A673 (cell line): Measurements from ENCODE around the gene INMT. TPM values are rescaled to one million over a fixed set of nuclear protein-coding genes. Genes with fewer than 3 reads are reported as not detected.
A peak's percentile ranks its signal among the peaks of the same experiment; 100 is the strongest.

ENCODE experiments used
- BruUV-seq: library from RNA; stranded (reverse); fragments of 400-500 nt; replicated peaks from 2 replicates; lab custom pipeline; 2021; lab: Mats Ljungman, UMichigan
- CTCF ChIA-PET: fragments of 300-600 bp; sonication (Branson Sonifier 250); formaldehyde crosslinking; loops from one replicate; lab custom pipeline; 2022; ENCODE audit warnings: antibody characterized with exemption; lab: Charles Lee
- POLR2A ChIA-PET: fragments of 300-600 bp; sonication (Branson Sonifier 250); formaldehyde crosslinking; loops from one replicate; lab custom pipeline; 2022; ENCODE audit warnings: antibody characterized with exemption; ENCODE audit not compliant: low non-redundant PET; lab: Charles Lee
- DNase-seq: peaks from one replicate; pipeline ENCODE4 v3.0.0-alpha.2; 2015; ENCODE audit warnings: low spot score
- H3K27ac ChIP-seq: fragments of 200-600 bp; sonication (generic); 2 replicates; pipeline ENCODE4 v1.5.1; 2016; ENCODE audit warnings: mixed run types, low read depth, mild to moderate bottlenecking, mixed read lengths, antibody characterized with exemption, low read length; ENCODE audit not compliant: poor library complexity, severe bottlenecking
- H3K27me3 ChIP-seq: fragments of 200-600 bp; sonication (generic); replicated peaks from 2 replicates; pipeline ENCODE4 v1.6.1; 2017; ENCODE audit warnings: mixed run types, low read depth, mild to moderate bottlenecking, mixed read lengths, antibody characterized with exemption, low read length; ENCODE audit not compliant: insufficient read depth, poor library complexity
- H3K36me3 ChIP-seq: fragments of 200-600 bp; sonication (generic); 2 replicates; pipeline ENCODE4 v1.6.1; 2016; ENCODE audit warnings: mixed run types, mild to moderate bottlenecking, mixed read lengths, antibody characterized with exemption, low read length; ENCODE audit not compliant: insufficient read depth, poor library complexity, severe bottlenecking
- H3K4me1 ChIP-seq: fragments of 200-600 bp; sonication (generic); 2 replicates; pipeline ENCODE4 v1.6.1; 2017; ENCODE audit warnings: mixed run types, mild to moderate bottlenecking, mixed read lengths, antibody characterized with exemption, low read length; ENCODE audit not compliant: insufficient read depth, poor library complexity, severe bottlenecking
- H3K4me3 ChIP-seq: fragments of 200-600 bp; sonication (generic); 2 replicates; pipeline ENCODE4 v1.5.1; 2016; ENCODE audit warnings: low read depth, mixed run types, mild to moderate bottlenecking, mixed read lengths, low read length; ENCODE audit not compliant: poor library complexity, severe bottlenecking
- H3K9me3 ChIP-seq: fragments of 200-600 bp; sonication (generic); 2 replicates; pipeline ENCODE4 v1.6.1; 2016; ENCODE audit warnings: mixed run types, low read depth, mild to moderate bottlenecking, mixed read lengths, antibody characterized with exemption, low read length; ENCODE audit not compliant: poor library complexity, severe bottlenecking
- EZH2 ChIP-seq: fragments of 200-600 bp; sonication (generic); IDR thresholded peaks from 2 replicates; pipeline ENCODE4 v1.6.1; 2017; ENCODE audit warnings: borderline replicate concordance, low read depth, mild to moderate bottlenecking, mixed read lengths, antibody characterized with exemption, low read length; ENCODE audit not compliant: poor library complexity, severe bottlenecking
- intact Hi-C: fragments of 100-400 bp; cut with micrococcal nuclease; formaldehyde crosslinking; loops from one replicate; pipeline ENCODE4 v1.10.0; 2022; ENCODE audit not compliant: unreplicated experiment
- total RNA-seq: library from RNA; stranded (reverse); gene quantifications from 2 replicates; pipeline ENCODE4 v1.2.3, GENCODE V29; 2021
- TF ChIP-seq, protein P1 (sequence below): fragments of 300-800, 200-600 bp; sonication (generic); conservative IDR thresholded peaks from 2 replicates; pipeline ENCODE4 v1.5.1; 2017; ENCODE audit warnings: low read depth, mild to moderate bottlenecking, antibody characterized with exemption, low read length, moderate library complexity, mixed read lengths

The INMT gene
- total RNA-seq, 1 experiment from 2014 or later, result 0.17 TPM

DNA sequence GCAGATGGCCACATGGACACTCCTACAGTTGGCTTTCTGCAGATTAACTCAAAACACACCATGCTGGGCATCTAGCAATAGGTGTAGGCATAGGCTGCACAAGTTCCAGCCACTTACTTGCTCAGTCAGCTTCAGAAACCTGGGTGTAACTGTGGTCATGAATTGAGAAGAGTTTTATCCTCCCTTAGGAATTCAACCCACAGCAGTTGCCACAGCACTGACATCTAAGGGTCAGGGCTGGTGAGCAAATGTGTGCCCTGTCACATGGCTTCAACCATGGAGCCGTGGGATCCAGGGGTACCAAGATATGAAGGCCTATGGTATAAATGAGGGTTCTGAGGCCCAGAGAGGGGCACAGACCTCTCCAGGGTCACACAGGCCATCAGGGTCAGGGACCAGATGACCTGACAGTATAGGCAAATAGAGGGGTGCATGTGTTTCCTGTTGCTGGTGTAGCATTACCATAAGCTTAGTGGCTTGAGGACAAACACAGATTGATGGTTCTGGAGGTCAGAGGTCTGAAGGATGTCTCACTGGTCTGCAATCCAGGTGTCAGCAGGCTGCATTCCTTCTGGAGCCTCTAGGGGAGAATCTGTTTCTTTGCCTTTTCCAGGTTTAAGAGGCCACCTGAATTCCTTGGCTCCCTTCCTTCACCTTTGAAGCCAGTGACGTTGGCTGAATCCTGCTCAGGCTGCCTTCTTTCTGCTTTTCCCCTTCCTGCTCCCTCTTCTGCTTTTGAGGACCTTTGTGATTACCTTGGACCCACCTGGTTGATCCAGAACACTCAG lies 43.4 kb downstream of the INMT start:
- no peak for DNase-seq
- ChIA-PET CTCF (no interaction called here), POLR2A (no interaction called here)
- Histone ChIP-seq H3K4me1 (peaks cover 20% of the 10 kb centered on the region), H3K9me3 (no peaks in the 10 kb centered on the region), H3K4me3 (no peak overlapping the region), H3K36me3 (peaks cover 5% of the 10 kb centered on the region), H3K27ac (peak overlapping the region; percentile 22), H3K27me3 (no peaks in the 10 kb centered on the region)
- intact Hi-C loops, result no loop called here
- no TSS peak for BruUV-seq
- no peak for TF ChIP-seq EZH2
- TF ChIP-seq, protein P1, sequence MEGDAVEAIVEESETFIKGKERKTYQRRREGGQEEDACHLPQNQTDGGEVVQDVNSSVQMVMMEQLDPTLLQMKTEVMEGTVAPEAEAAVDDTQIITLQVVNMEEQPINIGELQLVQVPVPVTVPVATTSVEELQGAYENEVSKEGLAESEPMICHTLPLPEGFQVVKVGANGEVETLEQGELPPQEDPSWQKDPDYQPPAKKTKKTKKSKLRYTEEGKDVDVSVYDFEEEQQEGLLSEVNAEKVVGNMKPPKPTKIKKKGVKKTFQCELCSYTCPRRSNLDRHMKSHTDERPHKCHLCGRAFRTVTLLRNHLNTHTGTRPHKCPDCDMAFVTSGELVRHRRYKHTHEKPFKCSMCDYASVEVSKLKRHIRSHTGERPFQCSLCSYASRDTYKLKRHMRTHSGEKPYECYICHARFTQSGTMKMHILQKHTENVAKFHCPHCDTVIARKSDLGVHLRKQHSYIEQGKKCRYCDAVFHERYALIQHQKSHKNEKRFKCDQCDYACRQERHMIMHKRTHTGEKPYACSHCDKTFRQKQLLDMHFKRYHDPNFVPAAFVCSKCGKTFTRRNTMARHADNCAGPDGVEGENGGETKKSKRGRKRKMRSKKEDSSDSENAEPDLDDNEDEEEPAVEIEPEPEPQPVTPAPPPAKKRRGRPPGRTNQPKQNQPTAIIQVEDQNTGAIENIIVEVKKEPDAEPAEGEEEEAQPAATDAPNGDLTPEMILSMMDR, result no peak

DNA sequence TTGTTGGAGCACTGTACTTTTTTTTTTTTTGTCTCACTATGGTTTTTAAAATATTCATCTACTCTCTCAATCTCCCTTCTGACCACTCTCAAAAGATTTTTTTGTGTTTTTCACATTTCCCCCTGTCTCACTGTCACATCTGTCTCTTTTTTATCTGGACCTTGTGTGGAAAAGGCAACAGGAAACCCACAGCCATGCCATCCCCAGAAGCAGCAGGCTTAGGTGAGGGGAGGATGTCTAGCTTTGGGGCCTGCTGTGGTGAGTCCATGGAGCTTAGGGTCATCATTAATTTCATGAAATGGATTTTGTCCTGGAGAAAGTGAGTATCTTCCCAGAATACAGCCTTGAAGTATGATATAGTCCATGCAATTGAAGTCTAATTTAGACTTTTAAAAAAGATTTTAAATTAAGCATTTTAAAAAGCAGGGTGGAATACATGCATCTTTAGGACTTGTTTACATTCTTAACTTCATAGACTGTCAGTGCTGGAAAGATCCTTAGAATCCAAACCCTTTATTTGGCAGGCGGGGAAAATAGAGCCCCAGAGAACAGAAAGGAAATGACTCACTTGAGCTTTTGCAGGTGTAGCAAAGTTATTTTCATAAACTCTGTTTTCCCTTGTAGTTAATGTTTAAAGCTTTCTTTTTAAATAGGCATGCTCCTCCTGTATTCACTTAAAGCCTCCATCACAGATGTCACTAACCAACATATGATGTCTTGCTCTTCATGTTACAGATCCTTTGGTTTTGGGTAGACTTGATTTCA lies 44.4 kb downstream of the INMT start:
- POLR2A ChIA-PET, result no interaction called here
- Histone ChIP-seq H3K4me3 (no peak overlapping the region), H3K4me1 (peaks cover 20% of the 10 kb centered on the region), H3K9me3 (no peaks in the 10 kb centered on the region), H3K27ac (peak overlapping the region; percentile 22), H3K27me3 (no peaks in the 10 kb centered on the region), H3K36me3 (peaks cover 5% of the 10 kb centered on the region)
- intact Hi-C loops, result no loop called here
- DNase-seq, result peak; percentile 54
- no TSS peak for BruUV-seq
- TF ChIP-seq, protein P1, result no peak
- no peak for TF ChIP-seq EZH2
- CTCF ChIA-PET, result no interaction called here

GRCh38 chr7:30797176-30798040 lies 45.5 kb downstream of the INMT start:
- H3K27me3 ChIP-seq, result no peaks in the 10 kb centered on the region
- no peaks in the 10 kb centered on the region for H3K9me3 ChIP-seq
- peaks cover 20% of the 10 kb centered on the region for H3K4me1 ChIP-seq
- peaks cover 5% of the 10 kb centered on the region for H3K36me3 ChIP-seq
- DNase-seq, result no peak
- ChIA-PET CTCF (no interaction called here), POLR2A (no interaction called here)
- no peak overlapping the region for H3K4me3 ChIP-seq
- intact Hi-C loops, result no loop called here
- TF ChIP-seq, protein P1, result no peak
- TF ChIP-seq EZH2, result no peak
- no TSS peak for BruUV-seq
- no peak overlapping the region for H3K27ac ChIP-seq
